ENCODE measurements around the gene GSTO2.

Gene GSTO2

GRCh38 chr10:104340641-104341040 is 71.7 kb downstream of the GSTO2 start:
- H3K9me3 ChIP-seq (ENCODE audit: control insufficient read depth, insufficient read depth, low read length), result no peaks in the 10 kb centered on the region
- H3K36me3 ChIP-seq (ENCODE audit: control insufficient read depth, insufficient read depth, low read length), result no peaks in the 10 kb centered on the region
- H3K27me3 ChIP-seq (ENCODE audit: control insufficient read depth, insufficient read depth, low read length), result peaks cover 13% of the 10 kb centered on the region
- H3K4me1 ChIP-seq (ENCODE audit: control insufficient read depth, insufficient read depth, low read length), result peaks cover 7% of the 10 kb centered on the region
- H3K9ac ChIP-seq (ENCODE audit: low read depth, low read length), result no peak overlapping the region
- H3K4me3 ChIP-seq (ENCODE audit: low read depth, low read length), result no peak overlapping the region

GRCh38 chr10:104342941-104343411 is 74.0 kb downstream of the GSTO2 start:
- H3K4me3 ChIP-seq (ENCODE audit: low read depth, low read length), result no peak overlapping the region
- peaks cover 15% of the 10 kb centered on the region for H3K27me3 ChIP-seq (ENCODE audit: control insufficient read depth, insufficient read depth, low read length)
- H3K9me3 ChIP-seq (ENCODE audit: control insufficient read depth, insufficient read depth, low read length), result no peaks in the 10 kb centered on the region
- no peak overlapping the region for H3K9ac ChIP-seq (ENCODE audit: low read depth, low read length)
- peaks cover 7% of the 10 kb centered on the region for H3K4me1 ChIP-seq (ENCODE audit: control insufficient read depth, insufficient read depth, low read length)
- no peaks in the 10 kb centered on the region for H3K36me3 ChIP-seq (ENCODE audit: control insufficient read depth, insufficient read depth, low read length)

GRCh38 chr10:104344219-104344618 is 75.2 kb downstream of the GSTO2 start:
- Histone ChIP-seq H3K4me1 (ENCODE audit: control insufficient read depth, insufficient read depth, low read length) (peaks cover 7% of the 10 kb centered on the region), H3K27me3 (ENCODE audit: control insufficient read depth, insufficient read depth, low read length) (peaks cover 13% of the 10 kb centered on the region), H3K4me3 (ENCODE audit: low read depth, low read length) (no peak overlapping the region), H3K36me3 (ENCODE audit: control insufficient read depth, insufficient read depth, low read length) (no peaks in the 10 kb centered on the region), H3K9ac (ENCODE audit: low read depth, low read length) (no peak overlapping the region), H3K9me3 (ENCODE audit: control insufficient read depth, insufficient read depth, low read length) (no peaks in the 10 kb centered on the region)

- no peak overlapping the region for H3K4me3 ChIP-seq (ENCODE audit: low read depth, low read length)
- peaks cover 2% of the 10 kb centered on the region for H3K27me3 ChIP-seq (ENCODE audit: control insufficient read depth, insufficient read depth, low read length)
- no peaks in the 10 kb centered on the region for H3K36me3 ChIP-seq (ENCODE audit: control insufficient read depth, insufficient read depth, low read length)
- H3K9me3 ChIP-seq (ENCODE audit: control insufficient read depth, insufficient read depth, low read length), result no peaks in the 10 kb centered on the region
- H3K9ac ChIP-seq (ENCODE audit: low read depth, low read length), result no peak overlapping the region
- peaks cover 10% of the 10 kb centered on the region for H3K4me1 ChIP-seq (ENCODE audit: control insufficient read depth, insufficient read depth, low read length)
These were observed 76.5 kb downstream of the GSTO2 start for GRCh38 chr10:104345515-104345914.

GRCh38 chr10:104345941-104346340 is 77.0 kb downstream of the GSTO2 start:
- H3K27me3 ChIP-seq (ENCODE audit: control insufficient read depth, insufficient read depth, low read length), result peaks cover 2% of the 10 kb centered on the region
- no peaks in the 10 kb centered on the region for H3K9me3 ChIP-seq (ENCODE audit: control insufficient read depth, insufficient read depth, low read length)
- no peak overlapping the region for H3K9ac ChIP-seq (ENCODE audit: low read depth, low read length)
- no peaks in the 10 kb centered on the region for H3K36me3 ChIP-seq (ENCODE audit: control insufficient read depth, insufficient read depth, low read length)
- H3K4me1 ChIP-seq (ENCODE audit: control insufficient read depth, insufficient read depth, low read length), result peaks cover 10% of the 10 kb centered on the region
- no peak overlapping the region for H3K4me3 ChIP-seq (ENCODE audit: low read depth, low read length)

- no peak overlapping the region for H3K4me3 ChIP-seq (ENCODE audit: low read depth, low read length)
- H3K9me3 ChIP-seq (ENCODE audit: control insufficient read depth, insufficient read depth, low read length), result no peaks in the 10 kb centered on the region
- H3K4me1 ChIP-seq (ENCODE audit: control insufficient read depth, insufficient read depth, low read length), result peaks cover 10% of the 10 kb centered on the region
- H3K9ac ChIP-seq (ENCODE audit: low read depth, low read length), result no peak overlapping the region
- no peaks in the 10 kb centered on the region for H3K36me3 ChIP-seq (ENCODE audit: control insufficient read depth, insufficient read depth, low read length)
- peaks cover 11% of the 10 kb centered on the region for H3K27me3 ChIP-seq (ENCODE audit: control insufficient read depth, insufficient read depth, low read length)
These were observed 78.5 kb downstream of the GSTO2 start for GRCh38 chr10:104347295-104348045.

GRCh38 chr10:104348601-104349000 is 79.6 kb downstream of the GSTO2 start:
- Histone ChIP-seq H3K4me1 (ENCODE audit: control insufficient read depth, insufficient read depth, low read length) (peaks cover 10% of the 10 kb centered on the region), H3K9ac (ENCODE audit: low read depth, low read length) (no peak overlapping the region), H3K27me3 (ENCODE audit: control insufficient read depth, insufficient read depth, low read length) (peaks cover 20% of the 10 kb centered on the region)

GRCh38 chr10:104349623-104350126 is 80.7 kb downstream of the GSTO2 start:
- Histone ChIP-seq H3K4me3 (ENCODE audit: low read depth, low read length) (peak overlapping the region; percentile 3), H3K36me3 (ENCODE audit: control insufficient read depth, insufficient read depth, low read length) (no peaks in the 10 kb centered on the region), H3K4me1 (ENCODE audit: control insufficient read depth, insufficient read depth, low read length) (peaks cover 10% of the 10 kb centered on the region), H3K27me3 (ENCODE audit: control insufficient read depth, insufficient read depth, low read length) (peaks cover 31% of the 10 kb centered on the region), H3K9me3 (ENCODE audit: control insufficient read depth, insufficient read depth, low read length) (no peaks in the 10 kb centered on the region), H3K9ac (ENCODE audit: low read depth, low read length) (no peak overlapping the region)

More at GRCh38 chr10:104348601-104349000, 79.6 kb downstream of the GSTO2 start:
- Histone ChIP-seq H3K9me3 (ENCODE audit: control insufficient read depth, insufficient read depth, low read length) (no peaks in the 10 kb centered on the region), H3K36me3 (ENCODE audit: control insufficient read depth, insufficient read depth, low read length) (no peaks in the 10 kb centered on the region), H3K4me3 (ENCODE audit: low read depth, low read length) (no peak overlapping the region)

- Histone ChIP-seq H3K4me3 (ENCODE audit: low read depth, low read length) (peak overlapping the region; percentile 3), H3K9ac (ENCODE audit: low read depth, low read length) (no peak overlapping the region), H3K36me3 (ENCODE audit: control insufficient read depth, insufficient read depth, low read length) (no peaks in the 10 kb centered on the region), H3K9me3 (ENCODE audit: control insufficient read depth, insufficient read depth, low read length) (no peaks in the 10 kb centered on the region), H3K4me1 (ENCODE audit: control insufficient read depth, insufficient read depth, low read length) (peaks cover 10% of the 10 kb centered on the region), H3K27me3 (ENCODE audit: control insufficient read depth, insufficient read depth, low read length) (peaks cover 36% of the 10 kb centered on the region)
These were observed 81.2 kb downstream of the GSTO2 start for GRCh38 chr10:104350127-104350635.

- Histone ChIP-seq H3K4me1 (ENCODE audit: control insufficient read depth, insufficient read depth, low read length) (peaks cover 10% of the 10 kb centered on the region), H3K36me3 (ENCODE audit: control insufficient read depth, insufficient read depth, low read length) (no peaks in the 10 kb centered on the region), H3K9ac (ENCODE audit: low read depth, low read length) (no peak overlapping the region), H3K4me3 (ENCODE audit: low read depth, low read length) (no peak overlapping the region), H3K27me3 (ENCODE audit: control insufficient read depth, insufficient read depth, low read length) (peaks cover 45% of the 10 kb centered on the region), H3K9me3 (ENCODE audit: control insufficient read depth, insufficient read depth, low read length) (no peaks in the 10 kb centered on the region)
These were observed 82.2 kb downstream of the GSTO2 start for GRCh38 chr10:104351061-104351702.

GRCh38 chr10:104351919-104352318 is 82.9 kb downstream of the GSTO2 start:
- H3K27me3 ChIP-seq (ENCODE audit: control insufficient read depth, insufficient read depth, low read length), result peaks cover 45% of the 10 kb centered on the region
- H3K4me3 ChIP-seq (ENCODE audit: low read depth, low read length), result no peak overlapping the region
- H3K36me3 ChIP-seq (ENCODE audit: control insufficient read depth, insufficient read depth, low read length), result no peaks in the 10 kb centered on the region
- H3K9me3 ChIP-seq (ENCODE audit: control insufficient read depth, insufficient read depth, low read length), result no peaks in the 10 kb centered on the region
- H3K9ac ChIP-seq (ENCODE audit: low read depth, low read length), result no peak overlapping the region
- H3K4me1 ChIP-seq (ENCODE audit: control insufficient read depth, insufficient read depth, low read length), result peaks cover 10% of the 10 kb centered on the region
